HG03175 (cell line): ENCODE measurements around the gene CACTIN.
A peak's percentile ranks its signal among the peaks of the same experiment; 100 is the strongest.
"Not testable (repeated sequence)": the region's sequence is repeated elsewhere in the genome, so short reads cannot be mapped to it uniquely, and the experiment has no call there.

Experiments
- ATAC-seq: cut with Tn5 transposase; IDR thresholded peaks from one replicate; pipeline ENCODE4 v1.9.1; 2021; ENCODE audit warnings: mild to moderate bottlenecking, moderate library complexity; ENCODE audit not compliant: unreplicated experiment

Gene CACTIN

DNA sequence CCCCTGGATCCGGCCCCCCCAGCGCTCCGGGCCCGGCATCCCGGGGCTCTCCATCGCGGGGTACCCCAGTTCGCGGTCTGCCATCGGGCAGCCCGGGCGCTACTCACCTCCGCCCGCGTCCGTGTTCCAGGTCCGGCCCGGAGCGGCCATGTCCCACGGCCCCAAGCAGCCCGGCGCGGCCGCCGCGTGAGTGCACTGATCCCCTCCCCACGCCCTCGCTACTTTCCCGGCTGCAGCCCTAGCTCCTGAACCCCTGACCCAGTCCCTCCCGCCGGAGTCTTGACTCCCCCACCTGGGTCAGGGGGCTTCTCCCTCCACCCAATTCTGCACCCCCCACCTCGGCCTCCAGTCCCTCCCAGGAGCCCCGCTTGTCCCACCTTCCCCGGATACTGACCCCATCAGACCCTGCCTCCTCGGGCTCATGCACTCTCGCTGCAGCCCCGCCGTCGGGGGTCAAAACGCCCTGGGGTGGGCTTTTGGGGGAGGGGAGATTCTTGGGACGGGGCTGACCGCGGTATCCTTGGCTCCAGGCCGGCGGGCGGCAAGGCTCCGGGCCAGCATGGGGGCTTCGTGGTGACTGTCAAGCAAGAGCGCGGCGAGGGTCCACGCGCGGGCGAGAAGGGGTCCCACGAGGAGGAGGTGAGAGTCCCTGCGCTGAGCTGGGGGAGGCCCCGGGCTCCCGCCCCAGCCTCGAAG is 53.3 kb downstream of the CACTIN start:
- peak; percentile 8 for ATAC-seq

DNA sequence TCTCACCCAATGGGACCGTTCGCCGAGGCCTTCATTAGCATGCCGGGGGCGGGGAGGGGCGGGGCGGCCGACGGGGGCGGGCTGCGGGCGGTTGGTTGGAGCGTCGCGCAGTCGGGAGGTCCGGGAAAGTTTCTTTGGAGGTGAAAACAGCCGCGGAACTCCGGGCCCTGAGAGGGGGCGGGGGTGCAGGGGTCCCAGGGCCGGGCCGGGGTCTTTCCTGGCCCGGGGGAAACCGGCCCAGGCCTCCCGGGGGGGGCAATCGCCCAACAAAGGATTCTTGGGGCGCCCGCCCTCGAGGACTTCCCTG is 53.8 kb downstream of the CACTIN start, which contains the start of gene HMG20B:
TSS of gene HMG20B (plus strand) at position 90 of the 307 bp plus-strand sequence. CDS start 366 bp downstream, outside the sequence.
- no peak for ATAC-seq

DNA sequence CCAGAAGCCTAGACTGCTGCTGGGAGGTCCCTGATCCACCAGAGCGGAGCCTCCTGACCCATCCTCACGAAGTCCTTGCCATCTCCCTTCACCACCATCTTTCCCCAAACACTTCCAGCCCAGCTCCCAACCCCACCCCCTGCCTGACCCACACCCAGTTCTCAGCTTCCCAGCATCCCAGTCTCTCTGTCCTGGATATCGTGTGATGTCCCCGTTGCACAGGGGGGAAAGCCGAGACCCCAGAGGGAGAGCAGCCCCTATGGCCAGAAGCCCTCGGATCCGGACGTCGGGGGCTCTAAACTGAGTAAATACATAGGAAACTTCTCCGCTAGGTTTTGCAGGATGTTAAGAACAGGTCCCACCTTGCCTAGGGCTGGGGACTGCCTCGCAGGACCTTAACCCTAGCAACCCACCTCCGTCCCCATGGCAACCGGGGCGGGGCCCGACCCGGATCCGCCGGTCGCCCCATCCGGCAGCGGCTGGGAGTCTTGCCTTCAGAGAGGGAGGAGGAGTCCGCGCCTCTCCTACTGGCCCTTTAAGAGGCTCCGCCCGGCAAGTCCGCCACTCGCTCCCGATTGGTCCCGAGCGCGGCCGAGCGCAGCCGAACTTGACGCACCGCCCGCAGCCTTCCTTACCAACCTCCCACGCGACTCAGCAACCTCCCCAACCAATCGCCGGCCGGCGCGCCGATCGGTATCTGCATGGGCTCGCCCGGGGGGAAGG is 54.3 kb downstream of the CACTIN start:
- ATAC-seq: peak; percentile 93

DNA sequence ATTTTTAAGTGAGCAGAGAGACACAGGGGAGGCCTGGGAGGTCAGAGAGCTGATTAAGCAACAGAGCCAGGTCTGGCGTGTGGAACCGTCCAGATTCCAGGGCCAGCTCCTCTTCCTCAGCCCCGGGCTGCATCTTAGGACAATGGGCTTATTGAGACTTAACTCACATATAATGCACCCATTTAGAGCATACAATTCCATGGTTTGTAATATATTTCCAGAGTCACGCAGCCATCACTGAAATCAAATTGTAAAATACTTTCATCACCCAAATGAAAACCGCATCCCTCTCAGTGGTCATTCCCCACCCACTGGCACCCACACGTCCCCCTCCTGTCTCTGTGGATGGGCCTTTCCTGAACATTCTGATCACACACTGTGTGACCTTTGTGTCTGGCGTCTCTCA is 56.0 kb downstream of the CACTIN start:
- no peak for ATAC-seq

DNA sequence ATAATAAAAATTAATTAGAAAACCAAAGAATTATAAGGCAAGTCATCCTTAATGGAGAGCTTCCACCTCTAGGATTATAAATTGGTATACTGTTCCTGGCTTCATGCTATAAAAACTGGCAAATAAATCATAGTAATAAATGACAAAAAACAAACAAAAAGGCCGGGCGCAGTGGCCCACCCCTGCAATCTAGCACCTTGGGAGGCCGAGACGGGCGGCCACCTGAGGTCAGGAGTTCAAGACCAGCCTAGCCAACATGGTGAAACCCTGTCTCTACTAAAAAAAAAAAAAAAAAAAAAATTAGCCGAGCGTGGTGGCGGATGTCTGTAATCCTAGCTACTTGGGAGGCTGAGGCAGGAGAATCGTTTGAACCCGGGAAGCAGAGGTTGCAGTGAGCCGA is 56.5 kb downstream of the CACTIN start:
- not testable (repeated sequence) for ATAC-seq

DNA sequence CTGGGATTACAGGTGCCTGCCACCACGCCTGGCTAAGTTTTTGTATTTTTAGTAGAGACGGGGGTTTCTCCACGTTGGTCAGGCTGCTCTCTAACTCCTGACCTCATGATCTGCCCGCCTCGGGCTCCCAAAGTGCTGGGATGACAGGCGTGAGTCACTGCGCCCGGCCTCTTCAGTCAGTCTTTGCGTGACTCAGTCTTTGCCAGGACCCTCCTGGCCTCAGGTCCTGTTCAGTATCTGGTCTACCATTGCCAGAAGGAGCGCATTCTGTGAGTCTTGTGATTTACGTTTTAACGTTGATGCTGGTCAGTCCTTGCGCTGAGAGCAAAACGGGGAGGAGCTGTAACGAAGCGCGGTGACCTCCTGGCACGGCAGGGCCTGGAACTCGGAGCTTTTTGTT is 61.5 kb downstream of the CACTIN start:
- no peak for ATAC-seq

DNA sequence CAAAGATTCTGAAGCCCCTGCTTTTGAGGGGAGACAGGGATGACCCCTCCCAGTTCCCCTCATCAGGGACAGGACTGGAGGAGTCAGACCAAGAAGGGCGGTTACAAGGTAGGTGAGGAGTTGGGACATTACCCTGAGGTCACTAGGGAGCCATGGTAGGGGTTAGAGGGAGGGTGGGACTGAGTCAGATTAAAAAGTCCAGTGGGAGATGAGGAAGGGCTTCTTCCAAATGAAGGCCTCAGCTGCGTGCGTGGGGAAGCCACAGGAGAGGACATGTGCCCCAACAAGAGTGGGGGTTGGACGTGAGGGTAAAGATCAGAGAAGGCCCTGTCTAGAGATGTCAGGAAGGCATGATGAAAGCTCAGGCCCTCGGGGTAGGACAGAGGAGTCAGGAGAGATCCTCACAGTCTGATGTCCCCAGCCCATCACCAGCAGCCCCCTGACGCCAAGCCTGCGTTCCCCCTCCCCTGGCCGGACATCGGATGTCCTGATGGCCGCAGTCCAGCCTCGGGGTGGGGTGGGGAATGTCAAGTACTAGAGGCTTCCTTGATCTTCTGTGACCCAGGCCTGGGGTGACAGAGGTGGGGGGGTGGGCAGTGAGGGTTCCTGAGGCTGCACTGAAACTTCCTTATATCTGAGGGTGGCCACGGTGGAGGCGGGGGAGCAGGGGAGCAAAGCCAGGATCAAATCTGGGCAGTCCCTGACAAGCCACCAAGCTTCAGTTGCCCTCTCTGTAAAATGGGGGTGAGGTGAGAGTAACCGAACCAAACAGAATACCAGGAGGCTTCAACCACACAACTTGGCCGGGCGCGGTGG is 62.7 kb downstream of the CACTIN start:
- ATAC-seq: no peak
